ENCODE measurements around the gene FLVCR2. TPM values are rescaled to one million over a fixed set of nuclear protein-coding genes. Genes with fewer than 3 reads are reported as not detected.

Gene FLVCR2
- total RNA-seq, 1 donor from 2014 or later = 1.7 TPM

DNA sequence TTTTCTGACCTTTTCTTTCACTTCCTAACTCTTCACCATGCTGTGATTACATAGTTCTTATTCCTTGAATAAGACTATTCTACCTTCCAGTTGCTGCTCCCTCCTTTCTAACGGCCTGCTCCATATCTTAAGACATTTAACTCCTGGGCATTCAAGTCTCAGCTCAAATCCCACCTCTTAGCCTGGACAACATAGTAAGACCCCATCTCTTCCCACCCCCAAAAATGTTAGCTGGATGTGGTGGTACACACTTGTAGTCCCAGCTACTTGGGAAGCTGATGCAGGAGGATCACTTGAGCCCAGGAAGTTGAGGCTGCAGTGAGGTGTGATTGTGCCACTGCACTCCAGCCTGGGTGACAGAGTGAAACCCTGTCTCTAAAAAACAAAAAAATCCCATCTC lies 71.4 kb downstream of the FLVCR2 start:
- no peak for DNase-seq (ENCODE audit: low spot score)
- H3K4me1 Mint-ChIP-seq (ENCODE audit: low read depth) = peaks cover 45% of the 10 kb centered on the region
- H3K4me3 Mint-ChIP-seq (ENCODE audit: unreplicated experiment) = no peak overlapping the region
- H3K36me3 Mint-ChIP-seq (ENCODE audit: low read depth) = peaks cover 19% of the 10 kb centered on the region
- H3K9me3 Mint-ChIP-seq (ENCODE audit: low read depth) = no peaks in the 10 kb centered on the region
- TF ChIP-seq, protein P1, sequence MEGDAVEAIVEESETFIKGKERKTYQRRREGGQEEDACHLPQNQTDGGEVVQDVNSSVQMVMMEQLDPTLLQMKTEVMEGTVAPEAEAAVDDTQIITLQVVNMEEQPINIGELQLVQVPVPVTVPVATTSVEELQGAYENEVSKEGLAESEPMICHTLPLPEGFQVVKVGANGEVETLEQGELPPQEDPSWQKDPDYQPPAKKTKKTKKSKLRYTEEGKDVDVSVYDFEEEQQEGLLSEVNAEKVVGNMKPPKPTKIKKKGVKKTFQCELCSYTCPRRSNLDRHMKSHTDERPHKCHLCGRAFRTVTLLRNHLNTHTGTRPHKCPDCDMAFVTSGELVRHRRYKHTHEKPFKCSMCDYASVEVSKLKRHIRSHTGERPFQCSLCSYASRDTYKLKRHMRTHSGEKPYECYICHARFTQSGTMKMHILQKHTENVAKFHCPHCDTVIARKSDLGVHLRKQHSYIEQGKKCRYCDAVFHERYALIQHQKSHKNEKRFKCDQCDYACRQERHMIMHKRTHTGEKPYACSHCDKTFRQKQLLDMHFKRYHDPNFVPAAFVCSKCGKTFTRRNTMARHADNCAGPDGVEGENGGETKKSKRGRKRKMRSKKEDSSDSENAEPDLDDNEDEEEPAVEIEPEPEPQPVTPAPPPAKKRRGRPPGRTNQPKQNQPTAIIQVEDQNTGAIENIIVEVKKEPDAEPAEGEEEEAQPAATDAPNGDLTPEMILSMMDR (IDR thresholded peaks at IDR 0.05) = no peak
- peak overlapping the region; percentile 32 for H3K27ac Mint-ChIP-seq (ENCODE audit: unreplicated experiment)
- no peaks in the 10 kb centered on the region for H3K27me3 Mint-ChIP-seq (ENCODE audit: low read depth)

DNA sequence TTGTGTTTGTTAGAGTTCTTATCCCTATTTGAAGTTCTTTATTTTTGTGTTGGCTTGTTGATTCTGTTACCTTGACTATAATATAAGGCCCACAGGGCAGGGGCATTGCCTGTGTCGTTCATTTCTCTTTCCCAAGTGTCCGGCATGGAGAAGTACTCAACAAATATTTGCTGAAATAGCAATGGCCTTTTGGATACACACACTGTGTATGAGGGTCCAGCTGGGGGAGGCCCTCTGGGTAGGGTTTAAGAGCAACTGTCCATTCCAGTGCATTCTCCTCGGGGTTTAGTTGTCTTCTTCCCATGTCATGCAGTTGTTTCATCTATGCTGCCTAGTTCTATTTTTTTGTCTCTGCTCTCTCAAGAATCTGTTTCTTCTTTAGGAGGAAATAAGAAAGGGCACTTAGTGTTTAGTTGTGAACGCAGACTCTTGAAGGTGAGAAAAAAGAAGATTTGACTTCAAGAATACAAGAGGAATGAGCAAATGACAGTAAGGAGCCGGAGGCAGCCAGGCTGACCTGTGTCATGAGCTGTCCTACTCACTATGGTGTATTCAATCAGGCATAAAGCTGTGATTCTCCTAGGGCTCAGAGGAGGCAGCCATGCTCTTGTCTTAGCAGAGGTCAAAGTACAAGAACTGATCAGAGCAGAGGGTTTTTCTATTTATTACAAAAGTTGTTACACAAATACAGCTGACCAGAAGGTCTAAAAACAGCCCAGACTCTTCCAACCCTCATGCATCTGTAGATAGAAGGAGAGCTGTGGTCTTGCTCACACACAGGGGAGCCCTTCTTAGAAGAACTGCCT lies 72.0 kb downstream of the FLVCR2 start:
- DNase-seq (ENCODE audit: low spot score) = no peak
- Mint-ChIP-seq H3K27me3 (ENCODE audit: low read depth) (no peaks in the 10 kb centered on the region), H3K4me1 (ENCODE audit: low read depth) (peaks cover 45% of the 10 kb centered on the region), H3K36me3 (ENCODE audit: low read depth) (peaks cover 19% of the 10 kb centered on the region), H3K9me3 (ENCODE audit: low read depth) (no peaks in the 10 kb centered on the region), H3K4me3 (ENCODE audit: unreplicated experiment) (no peak overlapping the region), H3K27ac (ENCODE audit: unreplicated experiment) (peak overlapping the region; percentile 38)
- TF ChIP-seq, protein P1 (IDR thresholded peaks at IDR 0.05) = no peak

DNA sequence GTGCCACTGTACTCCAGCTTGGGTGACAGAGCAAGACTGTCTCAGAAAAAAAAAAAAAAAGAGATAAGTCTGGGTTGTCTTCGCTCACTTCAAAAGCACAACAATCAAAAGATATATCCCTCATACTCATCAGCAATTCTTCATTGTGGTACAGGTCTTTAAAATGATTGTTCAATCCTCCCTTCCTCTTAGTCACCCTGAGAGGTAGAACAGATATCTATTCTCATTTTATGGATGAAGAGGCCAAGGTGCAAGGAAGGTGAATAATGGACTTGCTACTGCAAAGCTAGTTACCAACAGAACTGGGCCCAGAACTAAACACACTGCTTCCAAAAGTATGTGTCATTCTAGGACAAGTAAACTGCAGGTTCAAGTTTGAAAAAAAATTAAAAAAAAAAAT lies 75.1 kb downstream of the FLVCR2 start:
- H3K9me3 Mint-ChIP-seq (ENCODE audit: low read depth) = no peaks in the 10 kb centered on the region
- no peak for DNase-seq (ENCODE audit: low spot score)
- no peak overlapping the region for H3K4me3 Mint-ChIP-seq (ENCODE audit: unreplicated experiment)
- peaks cover 16% of the 10 kb centered on the region for H3K4me1 Mint-ChIP-seq (ENCODE audit: low read depth)
- TF ChIP-seq, protein P1 (IDR thresholded peaks at IDR 0.05) = no peak
- no peak overlapping the region for H3K27ac Mint-ChIP-seq (ENCODE audit: unreplicated experiment)
- H3K36me3 Mint-ChIP-seq (ENCODE audit: low read depth) = peaks cover 19% of the 10 kb centered on the region
- H3K27me3 Mint-ChIP-seq (ENCODE audit: low read depth) = no peaks in the 10 kb centered on the region

DNA sequence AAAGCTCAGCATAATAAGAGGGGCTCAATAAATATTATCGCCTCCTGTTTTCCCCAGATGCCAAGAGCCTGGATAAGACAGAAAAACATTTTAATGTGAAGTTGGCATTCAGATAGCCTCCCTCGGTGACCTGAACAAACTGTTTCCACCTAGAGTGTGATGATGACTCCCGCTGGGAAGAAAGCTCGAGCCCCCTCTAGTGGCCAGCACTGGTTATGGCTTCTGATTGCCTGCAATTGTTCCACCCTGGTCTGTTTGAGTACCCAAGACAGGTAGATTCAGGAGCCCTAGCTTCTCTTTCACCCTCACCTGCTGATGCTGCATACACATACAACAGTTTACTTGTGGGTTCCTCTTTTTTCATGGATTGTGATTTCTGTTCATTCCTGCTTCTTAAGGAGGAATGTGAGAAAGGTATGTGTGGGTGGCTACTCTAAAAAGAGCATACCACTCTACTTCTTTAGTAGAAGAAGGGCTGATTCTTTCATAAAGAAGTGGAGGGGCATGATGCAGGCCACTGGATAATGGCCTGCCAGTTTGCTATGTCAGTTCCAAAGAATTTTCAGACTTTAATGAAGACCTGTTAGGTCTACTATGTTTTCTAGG lies 75.8 kb downstream of the FLVCR2 start:
- TF ChIP-seq, protein P1 (IDR thresholded peaks at IDR 0.05) = peak; percentile 99
- Mint-ChIP-seq H3K4me3 (ENCODE audit: unreplicated experiment) (no peak overlapping the region), H3K27ac (ENCODE audit: unreplicated experiment) (no peak overlapping the region), H3K36me3 (ENCODE audit: low read depth) (peaks cover 19% of the 10 kb centered on the region), H3K27me3 (ENCODE audit: low read depth) (no peaks in the 10 kb centered on the region), H3K9me3 (ENCODE audit: low read depth) (no peaks in the 10 kb centered on the region), H3K4me1 (ENCODE audit: low read depth) (peaks cover 9% of the 10 kb centered on the region)
- DNase-seq (ENCODE audit: low spot score) = no peak

DNA sequence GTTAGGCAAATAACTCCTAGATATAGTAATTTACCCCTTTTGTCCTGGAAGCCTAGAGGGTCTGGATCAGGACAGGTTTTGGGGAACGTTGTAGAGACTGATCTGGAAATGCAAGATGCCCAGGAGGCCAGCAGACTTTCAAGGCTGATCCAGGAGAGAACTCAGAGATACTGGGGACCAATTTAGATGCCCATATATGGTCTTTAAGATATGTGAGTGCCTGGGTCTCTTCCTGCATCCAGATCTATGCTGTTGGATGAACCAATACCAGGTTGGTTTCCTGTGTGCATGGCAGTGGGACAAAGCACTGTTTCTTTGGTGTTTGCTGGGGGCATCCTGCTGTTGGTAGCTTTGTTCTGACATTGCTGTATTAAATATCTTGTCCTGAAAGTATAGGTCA lies 76.8 kb downstream of the FLVCR2 start:
- TF ChIP-seq, protein P1 (IDR thresholded peaks at IDR 0.05) = no peak
- Mint-ChIP-seq H3K9me3 (ENCODE audit: low read depth) (no peaks in the 10 kb centered on the region), H3K27me3 (ENCODE audit: low read depth) (no peaks in the 10 kb centered on the region), H3K4me1 (ENCODE audit: low read depth) (peaks cover 10% of the 10 kb centered on the region), H3K36me3 (ENCODE audit: low read depth) (peaks cover 14% of the 10 kb centered on the region), H3K27ac (ENCODE audit: unreplicated experiment) (no peak overlapping the region), H3K4me3 (ENCODE audit: unreplicated experiment) (no peak overlapping the region)
- DNase-seq (ENCODE audit: low spot score) = no peak

All from chondrocyte (in vitro differentiated cells).